WTC11 (cell line): Measurements from ENCODE around the gene RRP8. TPM values are rescaled to one million over a fixed set of nuclear protein-coding genes. Genes with fewer than 3 reads are reported as not detected.

ENCODE experiments used
- ATAC-seq: fragments of 200-7000 bp; cut with Tn5 transposase; 2 replicates; pipeline ENCODE4 v1.10.0; 2021; ENCODE audit warnings: mild to moderate bottlenecking, moderate library complexity
- CTCF ChIA-PET: fragments of 300-600 bp; sonication (Branson Sonifier 250); formaldehyde crosslinking; loops from one replicate; lab custom pipeline; 2021; ENCODE audit warnings: antibody characterized with exemption; lab: Charles Lee
- POLR2A ChIA-PET: fragments of 350-600 bp; sonication (Branson Sonifier 250); formaldehyde crosslinking; loops from one replicate; lab custom pipeline; 2021; ENCODE audit warnings: antibody characterized with exemption; lab: Charles Lee
- DNase-seq: peaks from one replicate; pipeline ENCODE4 v3.0.0; 2021; ENCODE audit warnings: low spot score
- H3K27ac Mint-ChIP-seq: 2 replicates; pipeline ENCODE4 v1.8.0; 2021; ENCODE audit warnings: mixed read lengths
- H3K27me3 Mint-ChIP-seq: 2 replicates; pipeline ENCODE4 v1.8.0; 2021; ENCODE audit warnings: low read depth, mild to moderate bottlenecking, moderate library complexity, mixed read lengths
- H3K36me3 Mint-ChIP-seq: 2 replicates; pipeline ENCODE4 v1.8.0; 2021; ENCODE audit warnings: mixed read lengths
- H3K4me1 Mint-ChIP-seq: 2 replicates; pipeline ENCODE4 v1.8.0; 2022; ENCODE audit warnings: mixed read lengths
- H3K4me3 Mint-ChIP-seq: 2 replicates; pipeline ENCODE4 v1.8.0; 2021; ENCODE audit warnings: mild to moderate bottlenecking, moderate library complexity, mixed read lengths
- H3K9me3 Mint-ChIP-seq: 2 replicates; pipeline ENCODE4 v1.8.0; 2021; ENCODE audit warnings: mixed read lengths
- ATF1 ChIP-seq: sonication (generic); formaldehyde crosslinking; IDR thresholded peaks from 2 replicates; pipeline ENCODE4 v1.8.1; 2023; ENCODE audit warnings: mild to moderate bottlenecking, moderate library complexity, missing genetic modification reagents
- CBFB ChIP-seq: sonication (generic); formaldehyde crosslinking; IDR thresholded peaks from 2 replicates; pipeline ENCODE4 v1.8.1; 2022; ENCODE audit warnings: mild to moderate bottlenecking, low read depth, missing genetic modification reagents
- CDX4 ChIP-seq: fragments of 250-450 bp; sonication (Bioruptor Pico); IDR thresholded peaks from 2 replicates; pipeline ENCODE4 v1.9.0; 2021; ENCODE audit warnings: moderate library complexity, mild to moderate bottlenecking, inconsistent platforms, borderline replicate concordance
- E2F1 ChIP-seq: sonication (generic); formaldehyde crosslinking; IDR thresholded peaks from 2 replicates; pipeline ENCODE4 v1.8.0; 2022; ENCODE audit warnings: mild to moderate bottlenecking, missing genetic modification reagents
- FOXP1 ChIP-seq: sonication (generic); formaldehyde crosslinking; IDR thresholded peaks from 2 replicates; pipeline ENCODE4 v1.8.0; 2022; ENCODE audit warnings: missing genetic modification reagents, mild to moderate bottlenecking, moderate library complexity, borderline replicate concordance
- GABPB1 ChIP-seq: sonication (generic); formaldehyde crosslinking; IDR thresholded peaks from 2 replicates; pipeline ENCODE4 v1.8.1; 2023; ENCODE audit warnings: mild to moderate bottlenecking, missing genetic modification reagents
- GRHL2 ChIP-seq: fragments of 250-450 bp; sonication (Bioruptor Pico); IDR thresholded peaks from 2 replicates; pipeline ENCODE4 v1.8.0; 2022; ENCODE audit warnings: mild to moderate bottlenecking, moderate library complexity; ENCODE audit not compliant: insufficient replicate concordance, severe bottlenecking
- IRF2 ChIP-seq: sonication (generic); formaldehyde crosslinking; IDR thresholded peaks from 2 replicates; pipeline ENCODE4 v1.8.0; 2022; ENCODE audit warnings: low read depth, missing genetic modification reagents, borderline replicate concordance
- JUN ChIP-seq: sonication (generic); formaldehyde crosslinking; IDR thresholded peaks from 2 replicates; pipeline ENCODE4 v1.8.0; 2023; ENCODE audit warnings: mild to moderate bottlenecking, missing genetic modification reagents
- KAT7 ChIP-seq: sonication (generic); formaldehyde crosslinking; IDR thresholded peaks from 2 replicates; pipeline ENCODE4 v1.8.1; 2023; ENCODE audit warnings: missing genetic modification reagents, mild to moderate bottlenecking, borderline replicate concordance
- MLX ChIP-seq: sonication (generic); formaldehyde crosslinking; IDR thresholded peaks from 2 replicates; pipeline ENCODE4 v1.8.1; 2023; ENCODE audit warnings: mild to moderate bottlenecking, missing genetic modification reagents, moderate library complexity
- NFATC4 ChIP-seq: fragments of 250-450 bp; sonication (Bioruptor Pico); IDR thresholded peaks from 2 replicates; pipeline ENCODE4 v1.9.0; 2021; ENCODE audit warnings: mild to moderate bottlenecking
- NFYB ChIP-seq: sonication (generic); formaldehyde crosslinking; conservative IDR thresholded peaks from 2 replicates; pipeline ENCODE4 v1.8.0; 2022; ENCODE audit warnings: low read depth, missing genetic modification reagents
- OVOL2 ChIP-seq: fragments of 250-450 bp; sonication (Bioruptor Pico); IDR thresholded peaks from 2 replicates; pipeline ENCODE4 v1.9.0; 2021; ENCODE audit warnings: mild to moderate bottlenecking, borderline replicate concordance
- RORB ChIP-seq: fragments of 250-450 bp; sonication (Bioruptor Pico); IDR thresholded peaks from 2 replicates; pipeline ENCODE4 v1.9.0; 2021; ENCODE audit warnings: mild to moderate bottlenecking
- TEAD1 ChIP-seq: sonication (generic); formaldehyde crosslinking; IDR thresholded peaks from 2 replicates; pipeline ENCODE4 v1.8.0; 2022; ENCODE audit warnings: mild to moderate bottlenecking, missing genetic modification reagents
- ZNF138 ChIP-seq: sonication (generic); formaldehyde crosslinking; conservative IDR thresholded peaks from 2 replicates; pipeline ENCODE4 v1.8.1; 2022; ENCODE audit warnings: mild to moderate bottlenecking, moderate library complexity, missing genetic modification reagents
- ZNF317 ChIP-seq: sonication (generic); formaldehyde crosslinking; IDR thresholded peaks from 2 replicates; pipeline ENCODE4 v1.8.1; 2023; ENCODE audit warnings: low read depth, mild to moderate bottlenecking, moderate library complexity, missing genetic modification reagents, borderline replicate concordance
- total RNA-seq: library from RNA; stranded (reverse); gene quantifications from 3 replicates; pipeline ENCODE4 v1.2.3, GENCODE V29; 2021
- TF ChIP-seq, protein P1 (sequence below): sonication (generic); formaldehyde crosslinking; IDR thresholded peaks from 2 replicates; pipeline ENCODE4 v1.8.0; 2022; ENCODE audit warnings: missing genetic modification reagents
- TF ChIP-seq, protein P2 (sequence below): sonication (generic); formaldehyde crosslinking; IDR thresholded peaks from 2 replicates; pipeline ENCODE4 v1.8.1; 2023; ENCODE audit warnings: mild to moderate bottlenecking, moderate library complexity, missing genetic modification reagents
- TF ChIP-seq, protein P3 (sequence below): fragments of 250-450 bp; sonication (Bioruptor Pico); IDR thresholded peaks from 2 replicates; pipeline ENCODE4 v1.9.0; 2021; ENCODE audit warnings: mild to moderate bottlenecking

Gene RRP8
- total RNA-seq, 1 experiment from 2014 or later = 15.0 TPM

GRCh38 chr11:6559369-6559768 is 44.0 kb downstream of the RRP8 start (continued):
- TF ChIP-seq JUN (CRISPR knock-in tag) (no peak), RORB (CRISPR knock-in tag) (no peak)
- TF ChIP-seq, all 79 proteins: peak for 0

DNA sequence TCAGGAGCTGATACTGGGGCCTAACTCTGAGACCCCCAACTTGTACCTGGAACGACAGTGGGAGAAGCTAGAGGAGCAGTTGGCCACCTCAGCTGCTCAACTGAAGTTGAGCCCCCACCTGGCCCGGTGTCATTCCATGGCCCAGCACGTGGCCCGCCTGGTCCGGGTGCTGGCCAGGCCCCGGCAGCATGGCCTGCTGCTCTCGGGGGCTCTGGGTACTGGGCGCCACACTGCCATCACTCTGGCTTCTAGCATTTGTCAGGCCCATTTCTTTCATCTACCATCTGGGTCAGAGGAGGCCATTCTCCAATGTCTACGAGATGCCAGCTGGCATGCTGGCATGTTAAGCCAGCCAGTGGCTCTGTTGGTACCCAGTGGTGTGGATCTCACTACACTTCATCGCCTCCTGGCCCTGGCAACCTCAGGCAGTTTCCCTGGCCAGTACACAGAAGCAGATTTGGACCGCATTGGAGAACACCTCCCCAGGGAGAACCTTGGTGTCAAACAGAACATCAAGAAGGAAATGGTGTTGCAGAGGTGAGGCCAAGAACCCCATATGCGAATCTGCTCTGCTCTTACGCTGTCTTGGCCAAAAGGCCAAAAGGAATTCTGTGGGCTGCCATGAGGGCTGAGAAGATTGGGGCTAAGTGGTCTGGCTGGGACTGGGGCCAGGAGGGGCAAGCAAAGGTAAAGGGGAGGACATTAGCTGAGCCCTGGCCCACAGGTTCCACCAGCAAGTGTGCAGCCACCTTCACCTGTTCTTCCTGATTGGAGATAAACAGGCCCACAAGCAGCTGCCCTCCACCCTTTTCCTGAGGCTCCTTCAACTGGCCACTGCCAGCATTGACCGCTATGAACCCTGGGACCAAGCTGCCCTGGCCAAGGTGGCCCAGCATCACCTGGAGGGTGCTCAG is 45.4 kb downstream of the RRP8 start:
- no peaks in the 10 kb centered on the region for H3K4me1 Mint-ChIP-seq
- H3K9me3 Mint-ChIP-seq = no peaks in the 10 kb centered on the region
- H3K27ac Mint-ChIP-seq = no peak overlapping the region
- peaks cover 2% of the 10 kb centered on the region; the same call in 1 of the 2 replicates for H3K27me3 Mint-ChIP-seq
- ChIA-PET POLR2A (no interaction called here), CTCF (interaction anchor here (0.8 to 1.3 kb wide), 2 partner anchors 10 to 27 kb away, joined by 3 to 4 read pairs; no protein-coding TSS in a partner anchor)
- no peaks in the 10 kb centered on the region for H3K36me3 Mint-ChIP-seq
- ATAC-seq = no peak
- DNase-seq = no peak
- H3K4me3 Mint-ChIP-seq = no peak overlapping the region
- no peak for TF ChIP-seq ZNF317
- TF ChIP-seq ZNF138 (CRISPR knock-in tag) = no peak
- no peak for TF ChIP-seq E2F1 (CRISPR knock-in tag)
- TF ChIP-seq, protein P1, sequence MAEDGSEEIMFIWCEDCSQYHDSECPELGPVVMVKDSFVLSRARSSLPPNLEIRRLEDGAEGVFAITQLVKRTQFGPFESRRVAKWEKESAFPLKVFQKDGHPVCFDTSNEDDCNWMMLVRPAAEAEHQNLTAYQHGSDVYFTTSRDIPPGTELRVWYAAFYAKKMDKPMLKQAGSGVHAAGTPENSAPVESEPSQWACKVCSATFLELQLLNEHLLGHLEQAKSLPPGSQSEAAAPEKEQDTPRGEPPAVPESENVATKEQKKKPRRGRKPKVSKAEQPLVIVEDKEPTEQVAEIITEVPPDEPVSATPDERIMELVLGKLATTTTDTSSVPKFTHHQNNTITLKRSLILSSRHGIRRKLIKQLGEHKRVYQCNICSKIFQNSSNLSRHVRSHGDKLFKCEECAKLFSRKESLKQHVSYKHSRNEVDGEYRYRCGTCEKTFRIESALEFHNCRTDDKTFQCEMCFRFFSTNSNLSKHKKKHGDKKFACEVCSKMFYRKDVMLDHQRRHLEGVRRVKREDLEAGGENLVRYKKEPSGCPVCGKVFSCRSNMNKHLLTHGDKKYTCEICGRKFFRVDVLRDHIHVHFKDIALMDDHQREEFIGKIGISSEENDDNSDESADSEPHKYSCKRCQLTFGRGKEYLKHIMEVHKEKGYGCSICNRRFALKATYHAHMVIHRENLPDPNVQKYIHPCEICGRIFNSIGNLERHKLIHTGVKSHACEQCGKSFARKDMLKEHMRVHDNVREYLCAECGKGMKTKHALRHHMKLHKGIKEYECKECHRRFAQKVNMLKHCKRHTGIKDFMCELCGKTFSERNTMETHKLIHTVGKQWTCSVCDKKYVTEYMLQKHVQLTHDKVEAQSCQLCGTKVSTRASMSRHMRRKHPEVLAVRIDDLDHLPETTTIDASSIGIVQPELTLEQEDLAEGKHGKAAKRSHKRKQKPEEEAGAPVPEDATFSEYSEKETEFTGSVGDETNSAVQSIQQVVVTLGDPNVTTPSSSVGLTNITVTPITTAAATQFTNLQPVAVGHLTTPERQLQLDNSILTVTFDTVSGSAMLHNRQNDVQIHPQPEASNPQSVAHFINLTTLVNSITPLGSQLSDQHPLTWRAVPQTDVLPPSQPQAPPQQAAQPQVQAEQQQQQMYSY (CRISPR knock-in tag) = no peak
- no peak for TF ChIP-seq GABPB1 (CRISPR knock-in tag)
- TF ChIP-seq GRHL2 (CRISPR knock-in tag) = no peak
- TF ChIP-seq, protein P2, sequence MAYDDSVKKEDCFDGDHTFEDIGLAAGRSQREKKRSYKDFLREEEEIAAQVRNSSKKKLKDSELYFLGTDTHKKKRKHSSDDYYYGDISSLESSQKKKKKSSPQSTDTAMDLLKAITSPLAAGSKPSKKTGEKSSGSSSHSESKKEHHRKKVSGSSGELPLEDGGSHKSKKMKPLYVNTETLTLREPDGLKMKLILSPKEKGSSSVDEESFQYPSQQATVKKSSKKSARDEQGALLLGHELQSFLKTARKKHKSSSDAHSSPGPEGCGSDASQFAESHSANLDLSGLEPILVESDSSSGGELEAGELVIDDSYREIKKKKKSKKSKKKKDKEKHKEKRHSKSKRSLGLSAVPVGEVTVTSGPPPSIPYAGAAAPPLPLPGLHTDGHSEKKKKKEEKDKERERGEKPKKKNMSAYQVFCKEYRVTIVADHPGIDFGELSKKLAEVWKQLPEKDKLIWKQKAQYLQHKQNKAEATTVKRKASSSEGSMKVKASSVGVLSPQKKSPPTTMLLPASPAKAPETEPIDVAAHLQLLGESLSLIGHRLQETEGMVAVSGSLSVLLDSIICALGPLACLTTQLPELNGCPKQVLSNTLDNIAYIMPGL (CRISPR knock-in tag) = no peak
- no peak for TF ChIP-seq ATF1 (CRISPR knock-in tag)
- TF ChIP-seq TEAD1 = no peak
- TF ChIP-seq FOXP1 (CRISPR knock-in tag) = no peak
- TF ChIP-seq NFATC4 (CRISPR knock-in tag) = no peak
- no peak for TF ChIP-seq CBFB (CRISPR knock-in tag)

DNA sequence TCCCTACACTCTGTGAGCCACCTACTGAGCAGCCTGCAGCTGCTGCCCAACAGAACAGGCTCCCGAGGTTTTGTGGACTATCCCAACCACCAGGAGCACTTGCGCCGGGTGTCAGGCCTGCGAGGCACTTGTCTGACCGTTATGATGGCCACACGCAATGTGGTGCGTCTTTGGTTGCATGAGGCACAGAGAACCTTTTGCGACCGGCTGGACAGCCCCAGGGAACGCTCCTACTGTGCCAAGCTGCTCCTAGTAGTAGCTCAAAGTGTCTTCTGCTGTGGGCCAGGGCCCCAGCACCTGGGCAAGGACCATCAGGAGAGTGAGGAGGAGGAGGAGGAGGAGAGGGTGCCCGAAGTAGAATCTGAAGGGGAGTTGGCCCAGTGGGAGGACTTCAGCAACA is 46.4 kb downstream of the RRP8 start:
- H3K9me3 Mint-ChIP-seq = no peaks in the 10 kb centered on the region
- no peak overlapping the region for H3K27ac Mint-ChIP-seq
- ChIA-PET POLR2A (no interaction called here), CTCF (no interaction called here)
- no peaks in the 10 kb centered on the region for H3K4me1 Mint-ChIP-seq
- DNase-seq = no peak
- ATAC-seq = no peak
- TF ChIP-seq CBFB (CRISPR knock-in tag) (no peak), KAT7 (no peak), NFYB (CRISPR knock-in tag) (no peak), IRF2 (CRISPR knock-in tag) (no peak), MLX (CRISPR knock-in tag) (no peak), CDX4 (no peak), ATF1 (CRISPR knock-in tag) (no peak), OVOL2 (no peak)
- TF ChIP-seq, protein P3, sequence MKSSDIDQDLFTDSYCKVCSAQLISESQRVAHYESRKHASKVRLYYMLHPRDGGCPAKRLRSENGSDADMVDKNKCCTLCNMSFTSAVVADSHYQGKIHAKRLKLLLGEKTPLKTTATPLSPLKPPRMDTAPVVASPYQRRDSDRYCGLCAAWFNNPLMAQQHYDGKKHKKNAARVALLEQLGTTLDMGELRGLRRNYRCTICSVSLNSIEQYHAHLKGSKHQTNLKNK (CRISPR knock-in tag) = no peak
- H3K36me3 Mint-ChIP-seq = no peaks in the 10 kb centered on the region
- no peak overlapping the region for H3K4me3 Mint-ChIP-seq
- H3K27me3 Mint-ChIP-seq = peaks cover 2% of the 10 kb centered on the region; the same call in 1 of the 2 replicates
